Measurements from ENCODE around the gene CAMK1D.
"Not testable (repeated sequence)": the region's sequence is repeated elsewhere in the genome, so short reads cannot be mapped to it uniquely, and the experiment has no call there.

CAMK1D gene

DNA sequence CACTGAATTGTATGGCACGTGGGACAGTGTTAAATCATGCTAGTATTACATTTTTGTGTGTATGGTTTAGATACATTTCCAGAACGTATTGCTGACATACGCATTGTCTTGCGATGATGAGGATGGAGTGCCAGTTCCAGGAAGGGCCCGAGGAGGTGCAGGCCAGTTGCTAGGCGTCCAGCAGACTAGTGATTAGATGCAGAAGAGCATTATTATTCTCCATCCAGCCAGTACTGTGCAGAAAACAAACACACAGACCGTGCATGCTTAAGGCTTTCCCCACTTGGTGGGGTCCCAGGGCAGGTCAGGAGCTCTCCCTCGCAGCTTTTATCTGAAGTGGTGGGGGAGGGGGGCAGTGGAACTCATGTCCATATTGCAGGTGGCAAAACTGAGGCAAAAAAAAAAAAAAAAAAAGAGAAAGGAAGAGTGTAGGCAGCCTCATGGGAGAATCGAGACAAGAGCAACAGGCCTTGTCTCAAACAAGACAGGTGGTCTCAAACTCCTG lies 189.2 kb downstream of the CAMK1D start:
- no peak overlapping the region for H3K4me3 ChIP-seq (ENCODE audit: low read length)
- no peak for TF ChIP-seq ZNF274 (IDR thresholded peaks at IDR 0.05; ENCODE audit: low read depth, low read length)

DNA sequence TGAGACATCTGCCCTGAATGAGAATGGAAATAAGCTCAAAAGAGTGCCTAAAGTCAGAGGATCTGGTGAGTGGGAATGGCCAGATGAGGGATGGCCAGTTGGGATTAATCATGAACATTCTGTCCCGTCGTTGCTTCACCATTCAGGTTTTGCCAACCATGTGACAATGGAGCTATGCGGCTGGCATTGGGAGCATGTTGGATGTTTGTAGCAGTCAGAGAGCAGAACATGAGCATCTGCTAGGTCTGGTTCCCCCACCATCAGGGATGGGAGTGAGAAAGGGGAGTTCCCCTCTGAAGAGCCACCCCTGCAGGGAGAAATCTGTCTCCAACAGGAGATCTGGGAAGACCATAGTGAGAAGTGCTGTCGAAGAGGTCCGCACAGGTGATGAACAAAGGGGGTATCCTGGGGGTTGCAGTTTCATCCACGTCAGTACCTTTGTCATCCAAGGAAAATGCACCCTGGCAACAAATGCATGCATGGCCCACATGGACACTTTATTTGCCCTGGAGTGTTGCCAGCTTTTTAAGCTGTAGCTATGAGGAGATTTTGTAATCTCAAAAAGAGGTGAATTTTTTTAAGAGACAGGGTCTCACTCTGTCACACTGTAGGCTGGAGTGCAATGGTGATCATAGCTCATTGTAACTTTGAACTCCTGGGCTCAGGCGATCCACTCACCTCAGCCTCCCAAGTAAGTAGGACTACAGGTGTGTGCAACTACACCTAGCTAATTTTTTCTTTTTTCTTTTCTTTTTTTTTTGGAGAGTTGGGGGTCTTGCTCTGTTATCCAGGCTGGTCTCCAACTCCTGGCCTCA lies 190.2 kb downstream of the CAMK1D start:
- no peak overlapping the region for H3K4me3 ChIP-seq (ENCODE audit: low read length)
- no peak for TF ChIP-seq ZNF274 (IDR thresholded peaks at IDR 0.05; ENCODE audit: low read depth, low read length)

DNA sequence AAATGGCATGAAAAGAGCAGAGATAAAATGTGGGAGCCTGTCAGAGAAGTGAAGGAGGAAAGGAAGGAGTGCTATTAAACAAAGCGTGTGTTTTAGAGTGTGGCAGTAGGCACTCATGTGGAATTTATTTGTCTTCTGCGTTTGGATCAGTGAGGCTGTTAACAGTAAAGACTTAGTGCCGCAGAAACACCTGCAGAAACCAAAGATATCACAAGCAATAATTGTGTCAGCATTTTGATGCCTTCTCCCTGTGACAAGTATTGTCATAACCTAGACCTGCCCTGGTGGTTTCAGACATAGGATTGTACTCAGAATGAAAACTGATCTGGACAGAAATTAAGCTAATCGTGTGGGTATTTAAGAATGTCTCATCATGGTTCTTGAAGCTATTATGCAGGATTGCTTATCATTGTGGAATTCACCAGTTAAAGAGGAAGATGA lies 191.0 kb downstream of the CAMK1D start:
- H3K4me3 ChIP-seq (ENCODE audit: low read length), result no peak overlapping the region
- TF ChIP-seq ZNF274 (IDR thresholded peaks at IDR 0.05; ENCODE audit: low read depth, low read length), result no peak

DNA sequence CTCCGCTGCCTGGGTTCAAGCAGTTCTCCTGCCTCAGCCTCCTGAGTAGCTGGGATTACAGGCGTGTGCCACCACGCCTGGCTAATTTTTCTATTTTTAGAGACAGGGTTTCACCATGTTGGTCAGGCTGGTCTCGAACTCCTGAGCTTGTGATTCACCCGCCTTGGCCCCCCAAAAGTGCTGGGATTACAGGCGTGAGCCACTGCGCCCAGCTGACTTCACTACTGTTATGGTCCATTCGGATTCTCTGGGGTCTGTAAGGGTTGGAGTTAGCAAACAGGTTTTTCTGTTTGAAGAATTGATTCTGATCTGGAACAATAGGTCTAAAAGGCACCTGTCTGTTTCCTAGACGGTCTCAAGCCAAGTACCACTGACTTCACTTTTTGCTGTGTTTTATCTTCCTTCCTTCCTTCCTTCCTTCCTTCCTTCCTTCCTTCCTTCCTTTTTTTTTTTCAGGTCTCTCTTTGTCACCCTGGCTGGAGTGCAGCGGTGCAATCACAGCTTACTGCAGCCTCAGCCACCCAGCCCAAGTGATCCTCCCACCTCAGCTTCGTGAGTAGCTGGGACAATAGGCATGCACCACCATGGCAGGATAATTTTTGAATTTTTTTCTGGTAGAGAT lies 192.2 kb downstream of the CAMK1D start:
- TF ChIP-seq ZNF274 (IDR thresholded peaks at IDR 0.05; ENCODE audit: low read depth, low read length), result no peak

DNA sequence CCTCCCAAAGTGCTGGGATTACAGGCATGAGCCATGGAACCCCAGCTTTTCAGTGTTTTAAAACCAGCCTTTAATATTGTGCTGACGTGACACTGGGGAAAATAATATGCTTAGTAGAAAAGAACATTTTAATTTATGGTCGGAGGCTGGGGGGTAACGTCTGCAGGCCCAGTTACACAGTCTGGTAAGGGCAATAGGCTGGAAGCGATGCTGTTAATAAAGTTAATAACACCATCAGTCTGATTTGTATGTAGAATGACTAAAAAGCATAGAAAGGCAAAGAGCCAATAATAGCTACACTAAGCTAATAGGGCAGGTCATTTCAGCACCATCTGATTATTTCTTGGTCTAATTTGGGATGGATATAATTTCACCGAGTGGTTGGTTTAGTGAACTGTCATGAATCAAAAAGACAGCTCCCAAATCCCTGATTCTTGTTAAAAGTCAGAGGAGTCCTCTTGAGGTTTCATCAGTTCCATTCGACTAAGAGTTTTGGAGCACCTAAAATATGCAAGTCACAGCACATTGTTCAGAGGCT lies 192.9 kb downstream of the CAMK1D start:
- H3K4me3 ChIP-seq (ENCODE audit: low read length), result no peak overlapping the region
- no peak for TF ChIP-seq ZNF274 (IDR thresholded peaks at IDR 0.05; ENCODE audit: low read depth, low read length)

More for the DNA sequence above, 192.2 kb downstream of the CAMK1D start:
- H3K4me3 ChIP-seq (ENCODE audit: low read length), result no peak overlapping the region

DNA sequence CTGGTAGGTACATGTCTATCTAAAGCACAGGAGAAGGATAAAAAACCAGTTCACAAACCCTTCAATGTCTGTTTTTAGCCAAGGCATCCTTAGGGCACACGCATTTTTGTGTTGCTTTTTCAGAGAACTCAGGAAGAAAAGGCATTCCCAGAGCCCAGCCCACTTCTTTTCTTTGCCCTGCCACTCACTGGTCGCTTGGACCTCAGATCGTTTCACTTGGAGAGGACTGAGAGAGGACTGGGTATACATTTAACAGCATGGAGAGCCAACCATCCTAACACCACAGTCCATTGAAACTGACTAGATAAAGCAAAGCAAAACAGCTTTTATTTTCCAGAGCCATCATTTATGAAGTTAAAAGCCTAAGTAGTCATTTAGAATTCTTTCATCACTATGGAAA lies 194.2 kb downstream of the CAMK1D start:
- no peak for TF ChIP-seq ZNF274 (IDR thresholded peaks at IDR 0.05; ENCODE audit: low read depth, low read length)
- no peak overlapping the region for H3K4me3 ChIP-seq (ENCODE audit: low read length)

DNA sequence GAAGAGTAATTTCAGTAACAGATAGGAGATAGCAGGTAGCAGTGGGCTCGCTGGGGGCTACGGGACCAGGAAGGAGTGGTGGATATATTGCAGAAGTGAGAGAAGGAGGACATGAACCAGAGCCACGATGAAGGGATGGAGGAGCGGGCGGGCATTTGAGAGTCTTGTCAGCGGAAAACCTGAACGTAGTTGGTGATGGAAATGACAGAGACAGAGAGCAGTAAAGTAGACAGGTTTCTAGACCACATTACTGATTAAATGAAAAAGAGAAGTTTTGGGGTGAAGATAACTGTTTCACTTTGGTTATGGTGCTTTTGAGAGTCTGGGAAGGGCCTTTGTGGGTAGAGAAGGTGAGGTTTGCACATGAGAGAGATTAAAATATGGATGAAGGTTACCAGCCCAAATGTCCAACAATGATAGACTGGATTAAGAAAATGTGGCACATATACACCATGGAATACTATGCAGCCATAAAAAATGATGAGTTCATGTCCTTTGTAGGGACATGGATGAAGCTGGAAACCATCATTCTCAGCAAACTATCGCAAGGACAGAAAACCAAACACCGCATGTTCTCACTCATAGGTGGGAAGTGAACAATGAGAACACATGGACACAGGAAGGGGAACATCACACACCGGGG lies 196.9 kb downstream of the CAMK1D start:
- H3K4me3 ChIP-seq (ENCODE audit: low read length), result not testable (repeated sequence)

DNA sequence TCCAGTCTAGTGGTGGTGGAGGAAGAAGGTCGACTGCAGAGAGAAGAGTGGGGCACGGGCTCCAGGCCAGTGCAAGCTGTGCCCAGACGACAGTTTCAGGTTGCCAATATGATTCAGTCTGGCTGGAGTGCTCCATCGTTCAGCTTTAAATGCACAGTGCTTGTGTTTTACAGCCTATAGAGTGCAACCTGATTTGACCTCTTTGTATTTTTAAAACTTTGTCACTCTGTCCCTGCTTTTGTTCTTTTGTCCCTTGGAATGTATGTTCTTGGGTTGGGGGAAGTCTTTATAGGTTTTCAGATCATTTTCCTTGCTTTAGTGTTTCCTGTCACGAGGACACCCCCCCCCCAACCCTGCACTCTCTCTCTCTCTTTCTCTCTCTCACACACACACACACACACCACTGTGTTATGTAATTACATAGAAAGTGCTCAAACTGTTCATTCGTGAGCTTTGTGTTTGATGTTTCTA lies 198.0 kb downstream of the CAMK1D start:
- TF ChIP-seq ZNF274 (IDR thresholded peaks at IDR 0.05; ENCODE audit: low read depth, low read length), result no peak
- no peak overlapping the region for H3K4me3 ChIP-seq (ENCODE audit: low read length)

DNA sequence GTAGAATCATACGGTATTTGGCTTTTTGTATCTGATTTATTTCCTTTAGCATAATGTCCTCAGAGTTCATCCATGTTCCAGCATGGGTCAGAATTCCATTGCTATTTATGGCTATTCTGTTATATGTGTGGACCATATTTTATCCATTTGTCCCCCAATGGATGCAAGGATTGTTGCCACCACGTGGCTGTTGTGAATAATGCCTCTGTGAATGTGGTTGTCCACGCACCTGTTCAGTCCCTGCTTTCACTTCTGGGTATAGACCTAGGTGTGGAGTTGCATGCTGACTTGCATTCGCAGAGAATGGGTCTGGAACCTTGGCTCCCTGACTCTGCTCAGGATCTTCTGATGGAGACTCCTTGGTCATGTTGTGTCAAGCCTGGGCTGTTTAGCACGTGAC lies 199.9 kb downstream of the CAMK1D start:
- H3K4me3 ChIP-seq (ENCODE audit: low read length), result no peak overlapping the region
- no peak for TF ChIP-seq ZNF274 (IDR thresholded peaks at IDR 0.05; ENCODE audit: low read depth, low read length)

DNA sequence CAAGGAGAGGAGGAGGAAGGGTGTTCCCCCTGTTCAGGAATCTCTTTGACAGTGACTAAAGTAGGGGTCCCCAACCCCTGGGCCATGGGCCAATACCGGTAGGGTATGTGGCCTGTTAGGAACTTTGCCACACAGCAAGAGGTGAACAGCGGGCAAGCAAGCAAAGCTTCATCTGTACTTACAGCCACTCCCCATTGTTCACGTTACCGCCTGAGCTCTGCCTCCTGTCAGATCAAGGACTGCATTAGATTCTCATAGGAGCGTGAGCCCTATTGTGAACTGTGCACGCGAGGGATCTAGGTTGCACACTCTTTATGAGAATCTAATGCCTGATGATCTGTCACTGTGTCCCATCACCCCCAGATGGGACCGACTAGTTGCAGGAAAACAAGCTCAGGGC lies 201.6 kb downstream of the CAMK1D start:
- no peak overlapping the region for H3K4me3 ChIP-seq (ENCODE audit: low read length)
- no peak for TF ChIP-seq ZNF274 (IDR thresholded peaks at IDR 0.05; ENCODE audit: low read depth, low read length)

DNA sequence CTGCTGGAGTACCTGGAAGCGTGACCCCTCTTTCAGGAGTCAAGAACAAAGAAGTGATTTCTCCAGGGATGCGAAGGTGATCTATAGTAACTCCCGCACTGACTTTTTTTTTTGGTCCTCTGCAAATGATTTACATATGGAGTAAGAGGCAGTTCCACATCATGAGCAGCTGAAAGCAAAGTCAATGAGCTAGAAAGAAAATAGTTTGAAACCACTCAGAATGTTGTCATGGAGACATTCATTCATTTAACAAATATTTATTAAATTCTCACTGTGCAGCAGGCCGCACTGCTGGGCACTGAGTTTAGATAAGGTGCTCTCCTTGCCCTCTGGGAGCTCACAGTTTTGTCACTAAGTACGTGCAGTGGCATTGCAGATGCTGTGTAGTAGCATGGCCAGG lies 206.7 kb downstream of the CAMK1D start:
- TF ChIP-seq ZNF274 (IDR thresholded peaks at IDR 0.05; ENCODE audit: low read depth, low read length), result no peak
- H3K4me3 ChIP-seq (ENCODE audit: low read length), result no peak overlapping the region

DNA sequence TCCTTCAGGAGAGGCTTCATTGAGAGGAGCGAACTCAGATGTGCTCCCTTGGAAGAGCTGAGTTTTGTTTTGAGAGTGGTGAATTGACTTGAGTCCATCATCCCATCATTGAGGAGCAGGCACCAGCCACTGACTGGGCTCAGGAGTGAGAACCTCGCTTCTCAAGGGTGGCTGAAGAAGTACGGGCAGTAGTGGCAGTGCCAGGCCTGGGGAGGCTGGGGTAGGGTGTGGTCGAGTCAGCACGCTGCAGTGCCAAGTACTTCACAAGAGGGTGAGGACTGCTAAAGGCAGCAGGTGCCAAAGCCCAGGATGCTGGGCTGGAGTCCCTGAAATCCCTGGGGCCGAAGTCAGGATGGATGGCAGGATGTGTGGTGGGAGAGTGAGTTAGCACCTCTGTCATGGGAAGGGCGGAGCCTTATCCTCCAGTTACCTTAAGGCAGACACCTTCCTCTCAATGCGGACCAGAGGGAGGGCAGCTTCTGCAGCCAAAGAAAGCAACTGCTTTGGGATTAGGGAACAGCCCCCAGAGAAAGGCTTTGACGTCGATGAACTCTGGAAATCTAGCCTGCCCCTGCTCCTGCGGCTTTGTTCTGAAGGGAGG lies 210.3 kb downstream of the CAMK1D start:
- no peak for TF ChIP-seq ZNF274 (IDR thresholded peaks at IDR 0.05; ENCODE audit: low read depth, low read length)
- H3K4me3 ChIP-seq (ENCODE audit: low read length), result no peak overlapping the region

DNA sequence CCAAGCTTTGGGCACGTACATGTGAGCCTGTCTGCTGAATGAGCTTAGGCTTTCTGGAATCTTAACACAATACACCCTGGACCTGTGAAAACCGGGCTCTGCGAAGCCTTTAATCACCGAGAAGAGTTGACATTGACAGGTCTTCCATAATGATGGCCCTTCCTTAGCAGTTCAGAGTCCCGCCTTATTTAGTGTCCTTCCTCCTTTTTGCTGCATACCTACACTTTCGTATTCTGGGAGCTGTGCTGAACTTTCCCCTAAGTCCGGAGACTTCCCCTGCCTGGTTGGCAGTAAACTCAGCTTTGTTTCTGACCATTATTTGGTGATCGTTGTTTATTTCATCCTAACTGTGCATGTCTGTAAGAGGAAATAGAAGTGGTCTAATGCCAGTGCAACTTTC lies 212.0 kb downstream of the CAMK1D start:
- no peak for TF ChIP-seq ZNF274 (IDR thresholded peaks at IDR 0.05; ENCODE audit: low read depth, low read length)
- no peak overlapping the region for H3K4me3 ChIP-seq (ENCODE audit: low read length)

DNA sequence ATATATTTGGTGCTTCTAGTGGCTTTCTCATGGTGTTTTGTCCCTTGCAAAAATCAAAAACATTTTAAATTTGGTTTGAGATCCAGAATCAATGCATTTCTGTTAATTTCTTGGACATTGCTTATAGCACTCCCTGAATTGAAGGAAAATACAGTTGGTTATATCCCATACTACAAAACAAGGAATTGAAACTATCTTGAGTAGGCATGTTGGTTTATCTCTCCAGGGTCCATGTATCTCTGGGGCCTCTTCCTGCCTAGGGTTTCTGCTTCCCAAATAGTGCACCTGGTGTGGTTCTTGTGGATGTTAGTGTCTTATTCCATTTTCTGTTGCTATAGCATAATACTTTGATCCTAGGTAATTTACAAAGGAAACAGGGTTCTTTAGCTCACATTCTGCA lies 212.4 kb downstream of the CAMK1D start:
- no peak for TF ChIP-seq ZNF274 (IDR thresholded peaks at IDR 0.05; ENCODE audit: low read depth, low read length)
- H3K4me3 ChIP-seq (ENCODE audit: low read length), result no peak overlapping the region

Measured in GM08714 (cell line).